Stimulated activated CD4-positive, alpha-beta T cell treated with anti-CD3 and anti-CD28 coated beads, Interleukin-1b, Interleukin-23, amount 100 ng/mL, for 24 hours (primary cell): Measurements from ENCODE around the gene SSH2.
"Not testable (repeated sequence)": the region's sequence is repeated elsewhere in the genome, so short reads cannot be mapped to it uniquely, and the experiment has no call there.

Experiments used
- DNase-seq, 4 experiments: peaks; one replicate each; pipeline ENCODE4 v3.0.0-alpha.2; 2020; ENCODE audit warnings: low read depth in 4 of 4, low spot score in 1 of 4

Gene SSH2

DNA sequence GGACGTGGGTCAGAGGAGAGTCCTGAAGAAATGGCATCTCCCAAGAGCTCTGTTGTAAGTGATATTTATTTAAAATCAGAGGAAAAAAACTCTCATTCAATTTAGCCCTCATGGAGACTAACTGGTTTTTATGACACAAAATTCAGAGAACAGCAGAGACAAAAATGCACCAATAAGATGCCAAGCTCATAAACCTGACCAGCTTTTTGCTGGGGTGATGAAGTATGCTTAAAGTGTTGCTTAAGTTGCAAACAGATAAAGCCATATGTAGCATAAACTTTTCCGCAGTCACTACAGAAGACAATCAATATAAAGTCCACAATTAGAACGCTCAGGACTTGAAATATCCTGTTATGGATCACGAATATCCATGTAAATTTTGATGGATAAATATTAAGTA, 183.4 kb downstream of the SSH2 start:
- no peak for DNase-seq

DNA sequence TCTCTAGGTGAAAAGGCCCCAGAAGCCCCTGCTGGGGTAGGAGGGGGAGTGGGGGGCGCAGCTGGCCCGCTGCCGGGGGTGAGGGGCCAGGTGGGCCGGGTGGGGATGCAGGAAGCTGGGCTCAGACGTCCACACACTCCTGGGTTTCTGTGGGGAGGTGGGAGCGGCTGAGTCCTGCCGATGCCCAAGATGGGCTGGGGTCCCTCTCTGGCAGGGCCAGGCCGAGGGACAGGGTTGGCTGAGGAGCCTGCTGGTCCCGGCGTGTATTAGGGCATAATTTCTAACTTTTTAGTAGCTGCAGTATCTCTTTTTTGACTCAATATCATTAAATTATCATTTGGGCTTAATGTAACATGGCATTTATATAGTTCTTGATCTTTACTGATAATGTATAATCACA, 185.9 kb downstream of the SSH2 start:
- no peak for DNase-seq

DNA sequence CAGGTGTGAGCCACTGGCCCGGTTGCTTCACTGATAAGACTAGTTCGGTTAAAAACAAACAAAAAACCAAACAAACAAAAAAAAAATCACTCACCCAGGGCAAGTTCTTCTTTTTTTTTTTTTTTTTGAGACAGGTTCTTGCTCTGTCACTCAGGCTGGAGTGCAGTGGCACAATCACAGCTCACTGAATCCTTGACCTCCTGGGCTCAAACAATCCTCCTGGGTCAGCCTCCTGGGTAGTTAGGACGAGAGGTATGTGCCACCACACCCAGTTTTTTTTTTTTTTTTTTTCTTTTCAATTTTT, 187.9 kb downstream of the SSH2 start:
- DNase-seq = no peak

DNA sequence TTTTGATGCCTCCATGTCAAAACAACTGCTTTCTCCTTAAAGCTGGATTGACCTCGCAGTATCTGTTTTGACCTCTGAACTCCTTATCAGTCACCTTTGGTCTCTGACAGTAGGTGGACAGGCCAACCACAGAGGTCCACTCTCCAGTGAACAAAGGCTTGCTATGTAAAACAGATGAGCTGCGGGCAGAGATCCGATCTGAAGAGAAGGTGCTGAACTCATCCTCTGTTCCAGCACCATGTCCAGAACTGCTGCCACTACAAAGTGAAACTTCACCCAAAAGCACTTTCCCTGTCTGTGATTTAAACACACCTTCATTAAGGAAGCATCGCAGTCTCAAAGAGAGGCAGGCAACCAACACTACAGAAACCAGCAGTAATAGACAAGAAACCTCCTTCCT, 190.0 kb downstream of the SSH2 start:
- DNase-seq = no peak

- no peak for DNase-seq
Measured at GRCh38 chr17:29734640-29735039, 195.4 kb downstream of the SSH2 start.

- DNase-seq = no peak
Measured at GRCh38 chr17:29733166-29733565, 196.9 kb downstream of the SSH2 start.

DNA sequence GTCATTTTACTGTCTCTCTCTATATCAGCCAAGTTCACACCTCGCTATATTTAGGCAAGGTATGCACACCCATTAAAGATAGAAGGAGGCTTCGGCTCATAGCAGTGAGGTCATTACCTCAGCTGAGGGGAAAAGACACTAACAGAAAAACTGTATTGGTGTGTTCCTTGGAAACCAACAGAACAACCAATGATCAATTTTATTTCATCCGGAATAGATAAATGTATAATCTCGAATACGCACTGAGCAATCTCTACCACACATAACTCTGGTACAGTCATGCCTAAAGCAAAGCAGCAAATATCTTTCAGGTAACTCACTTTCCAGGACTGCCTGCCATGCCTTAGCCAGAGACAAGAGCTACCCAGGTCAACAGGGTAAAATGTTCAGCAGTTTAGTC, 197.4 kb downstream of the SSH2 start:
- DNase-seq = no peak

DNA sequence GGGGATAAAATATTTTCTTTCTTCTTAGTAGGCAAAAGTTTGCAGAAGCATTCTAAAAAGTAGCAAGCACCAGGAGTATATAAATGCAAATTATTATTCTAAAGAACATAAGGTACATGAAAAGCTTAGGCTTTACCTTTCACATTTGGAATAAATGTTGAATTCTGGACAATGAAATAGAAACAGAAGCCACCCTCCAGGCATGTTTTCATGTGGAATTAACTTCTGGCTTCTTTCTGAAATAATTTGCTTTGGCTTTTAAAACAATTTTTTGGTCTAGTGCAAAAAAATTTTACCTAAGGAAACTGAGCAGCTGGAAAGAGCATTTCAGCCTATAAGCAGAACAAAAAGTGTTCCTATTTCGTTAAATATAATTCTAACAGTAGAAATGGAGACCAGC, 197.8 kb downstream of the SSH2 start:
- DNase-seq = no peak

DNA sequence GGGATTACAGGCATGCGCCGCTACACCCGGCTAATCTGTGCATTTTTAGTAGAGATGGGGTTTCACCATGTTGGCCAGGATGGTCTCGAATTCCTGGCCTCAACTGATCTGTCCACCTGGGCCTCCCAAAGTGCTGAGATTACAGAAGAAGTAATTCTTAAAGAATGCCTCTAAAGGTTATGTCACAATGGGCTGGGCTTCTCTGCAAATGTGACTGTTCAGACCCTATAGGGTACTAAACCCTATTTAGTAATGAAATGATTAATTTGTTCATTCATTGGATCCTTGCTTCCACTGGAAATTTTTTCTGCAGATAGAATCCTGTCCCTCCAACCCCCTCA, 198.5 kb downstream of the SSH2 start:
- no peak for DNase-seq

DNA sequence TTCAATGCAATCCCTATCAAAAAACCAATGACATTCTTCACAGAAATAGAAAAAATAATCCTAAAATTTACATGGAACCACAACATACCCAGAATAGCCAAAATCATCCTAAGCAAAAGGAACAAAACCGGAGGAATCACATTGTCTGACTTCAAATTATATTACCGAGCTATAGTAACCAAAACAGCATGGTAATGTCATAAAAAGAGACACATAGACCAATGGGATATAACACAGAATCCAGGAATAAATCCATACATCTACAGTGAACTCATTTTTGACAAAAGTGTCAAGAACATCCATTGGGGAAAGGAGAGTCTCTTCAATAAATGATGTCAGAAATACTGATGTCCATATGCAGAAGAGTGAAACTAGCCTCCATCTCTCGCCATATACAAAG, 201.5 kb downstream of the SSH2 start:
- no peak for DNase-seq

GRCh38 chr17:29726715-29727252, 203.2 kb downstream of the SSH2 start:
- no peak for DNase-seq

GRCh38 chr17:29725408-29725807, 204.6 kb downstream of the SSH2 start:
- DNase-seq = not testable (repeated sequence)

GRCh38 chr17:29723278-29724047, 206.6 kb downstream of the SSH2 start:
- no peak for DNase-seq

DNA sequence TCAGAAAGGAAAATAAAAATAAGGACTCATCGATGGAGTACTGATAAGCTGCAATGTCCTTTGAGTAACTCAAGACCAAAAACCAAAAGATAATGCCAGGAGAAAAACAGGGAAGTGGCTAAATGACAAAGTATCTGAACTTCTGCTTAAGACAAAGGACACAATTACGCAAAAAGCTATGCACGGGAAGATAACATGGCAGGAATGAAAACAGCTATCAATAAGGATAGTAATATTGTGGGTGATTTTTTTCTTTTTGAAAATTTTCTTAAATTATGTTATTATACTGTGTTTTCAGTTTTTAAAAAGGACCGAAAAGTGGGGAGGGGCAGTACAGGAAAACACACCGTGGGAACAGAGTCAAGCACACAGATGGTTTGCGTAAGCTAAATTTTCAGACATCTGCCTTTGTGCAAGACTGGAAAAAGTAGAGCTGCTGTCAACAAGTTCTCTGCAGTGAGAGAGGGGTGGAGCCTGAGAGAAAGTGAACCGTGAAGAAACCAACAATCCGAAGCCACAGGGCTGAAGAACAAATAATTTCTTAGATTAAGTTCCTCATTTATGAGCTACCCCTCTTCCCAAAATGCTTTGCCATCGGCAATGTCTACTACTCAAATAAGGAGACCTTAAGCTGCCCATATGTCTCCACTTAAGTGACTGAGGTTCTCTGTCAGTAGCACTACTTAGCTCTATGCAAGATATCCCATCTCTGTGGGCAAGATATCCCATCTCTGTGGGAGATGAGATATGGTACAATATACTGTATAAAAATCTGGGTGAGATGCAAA, 207.4 kb downstream of the SSH2 start:
- peak in 1 of 4 experiments; percentile 12 for DNase-seq

- DNase-seq = no peak
Measured at GRCh38 chr17:29720551-29720950, 209.5 kb downstream of the SSH2 start.

DNA sequence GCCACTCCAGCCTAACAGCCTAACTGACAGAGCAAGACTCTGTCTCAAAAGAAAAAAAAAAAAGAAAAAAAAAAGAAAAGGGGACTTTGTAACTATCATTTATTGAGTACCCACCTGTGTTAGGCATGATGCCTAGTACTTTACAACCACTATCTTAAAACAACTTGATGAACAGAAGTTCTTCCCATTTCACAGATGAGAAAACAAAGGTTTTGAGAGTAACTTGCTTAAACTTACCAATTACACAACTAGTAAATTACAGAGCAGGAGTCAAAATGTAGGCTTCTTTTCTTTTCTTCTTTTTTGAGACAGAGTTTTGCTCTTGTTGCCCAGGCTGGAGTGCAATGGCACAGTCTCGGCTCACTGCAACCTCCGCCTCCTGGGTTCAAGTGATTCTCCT, 210.6 kb downstream of the SSH2 start:
- no peak for DNase-seq

DNA sequence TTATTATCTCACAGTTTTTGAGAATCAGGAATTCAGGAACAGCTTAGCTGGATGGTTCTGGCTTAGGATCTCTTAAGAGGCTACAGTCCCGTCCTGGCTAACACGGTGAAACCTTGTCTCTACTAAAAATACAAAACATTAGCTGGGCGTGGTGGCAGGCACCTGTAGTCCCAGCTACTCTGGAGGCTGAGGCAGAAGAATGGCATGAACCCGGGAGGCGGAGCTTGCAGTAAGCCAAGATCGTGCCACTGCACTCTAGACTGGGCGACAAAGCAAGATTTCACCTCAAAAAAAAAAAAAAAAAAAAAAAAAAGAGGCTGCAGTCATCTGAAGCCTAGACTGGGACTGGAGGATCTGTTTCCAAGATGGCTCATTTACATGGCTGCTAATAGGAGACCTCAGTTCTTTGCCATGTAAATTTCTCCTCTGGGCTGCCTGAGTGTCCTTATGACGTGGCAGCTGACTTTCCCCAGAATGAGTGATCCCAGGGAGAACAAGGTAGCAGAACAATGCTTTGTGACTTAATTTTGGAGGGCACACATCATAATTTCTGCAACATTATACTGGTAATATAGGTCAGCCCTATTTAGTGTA, 211.5 kb downstream of the SSH2 start:
- no peak for DNase-seq

GRCh38 chr17:29717817-29718216, 212.2 kb downstream of the SSH2 start:
- no peak for DNase-seq

GRCh38 chr17:29716566-29716965, 213.5 kb downstream of the SSH2 start:
- no peak for DNase-seq

DNA sequence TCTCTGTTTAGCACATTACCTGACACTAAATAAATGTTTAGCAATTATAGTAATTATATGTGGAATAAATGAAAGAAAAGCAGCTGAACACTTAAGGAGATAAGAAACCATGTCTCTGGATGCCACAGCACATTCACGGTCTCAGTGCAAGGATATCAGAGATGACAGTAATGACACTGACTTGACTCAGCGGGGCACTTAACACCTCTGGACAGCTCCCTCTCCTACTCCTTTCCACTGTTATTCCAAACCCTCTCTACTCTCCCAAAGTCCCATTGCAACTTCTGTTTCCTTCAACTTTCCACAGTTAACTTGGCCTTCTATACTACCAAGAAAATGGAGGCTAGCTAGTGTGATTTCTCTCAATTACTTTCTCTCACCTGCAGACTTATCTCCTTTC, 214.3 kb downstream of the SSH2 start:
- no peak for DNase-seq

DNA sequence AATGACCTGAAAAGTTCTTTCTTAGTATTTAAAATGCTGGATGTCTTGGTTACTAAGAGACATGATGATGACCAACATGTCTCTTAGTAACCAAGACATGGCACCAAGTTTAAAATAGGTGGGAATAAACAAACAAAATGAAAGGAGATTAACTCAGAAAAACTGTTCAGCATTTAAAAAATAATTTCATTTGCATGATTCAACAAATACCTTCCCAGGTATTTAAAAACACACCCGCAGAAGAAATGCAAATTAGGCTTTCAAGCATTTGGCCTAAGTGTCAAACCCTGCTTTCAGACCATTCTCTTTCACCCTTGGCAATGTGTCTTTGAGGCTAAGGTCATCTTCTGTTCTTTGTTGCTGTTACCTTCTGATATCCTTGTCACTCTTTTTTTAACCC, 215.9 kb downstream of the SSH2 start:
- DNase-seq = no peak

DNA sequence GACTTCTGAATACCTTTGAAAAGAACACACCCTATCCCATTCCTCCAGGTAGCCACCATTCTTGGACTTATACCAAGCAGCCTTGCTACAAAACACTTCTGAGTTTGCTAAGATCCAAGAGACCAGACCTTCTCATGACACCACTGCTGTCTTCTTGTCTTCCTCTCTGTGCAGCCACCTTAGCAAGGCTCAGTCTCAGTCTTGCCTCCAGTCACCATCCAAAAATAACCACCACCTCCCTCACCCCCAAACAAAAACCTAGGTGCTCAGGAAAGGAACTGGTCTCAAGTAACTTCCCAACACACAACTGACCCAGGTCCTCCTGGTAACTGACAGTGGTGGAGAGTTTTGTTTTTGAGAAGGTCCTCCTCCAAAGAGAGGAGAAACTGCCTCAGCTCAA, 216.4 kb downstream of the SSH2 start:
- DNase-seq = no peak
